Dendritic cell treated with granulocyte-macrophage colony-stimulating factor and Interleukin-4, amounts not matched to agents 40 ng/mL and 50 ng/mL, for 4 days (primary cell): ENCODE results near the gene PIGC.
"Not testable (repeated sequence)": the region's sequence is repeated elsewhere in the genome, so short reads cannot be mapped to it uniquely, and the experiment has no call there.

Experiments used
- H3K27ac Mint-ChIP-seq: one replicate; pipeline ENCODE4 v1.8.0; 2022; ENCODE audit warnings: mild to moderate bottlenecking, mixed read lengths
- H3K27me3 Mint-ChIP-seq: one replicate; pipeline ENCODE4 v1.8.0; 2022; ENCODE audit warnings: mild to moderate bottlenecking, mixed read lengths
- H3K36me3 Mint-ChIP-seq: one replicate; pipeline ENCODE4 v1.8.0; 2022; ENCODE audit warnings: low read depth, mixed read lengths
- H3K4me1 Mint-ChIP-seq: one replicate; pipeline ENCODE4 v1.8.0; 2022; ENCODE audit warnings: low read depth, mixed read lengths
- H3K4me3 Mint-ChIP-seq: one replicate; pipeline ENCODE4 v1.8.0; 2022; ENCODE audit warnings: mild to moderate bottlenecking, moderate library complexity, mixed read lengths
- H3K9me3 Mint-ChIP-seq: one replicate; pipeline ENCODE4 v1.8.0; 2022; ENCODE audit warnings: mixed read lengths
- intact Hi-C: fragments of 100-400 bp; cut with micrococcal nuclease; formaldehyde crosslinking; loops from one replicate; pipeline ENCODE4 v1.15.0; 2022

The PIGC gene

GRCh38 chr1:172437183-172437582 lies 6.7 kb downstream of the PIGC start:
- H3K9me3 Mint-ChIP-seq, H3K27ac Mint-ChIP-seq, intact Hi-C loops, H3K4me3 Mint-ChIP-seq, H3K27me3 Mint-ChIP-seq: not testable (repeated sequence)
- peaks cover 19% of the 10 kb centered on the region for H3K4me1 Mint-ChIP-seq
- H3K36me3 Mint-ChIP-seq: peaks cover 12% of the 10 kb centered on the region

DNA sequence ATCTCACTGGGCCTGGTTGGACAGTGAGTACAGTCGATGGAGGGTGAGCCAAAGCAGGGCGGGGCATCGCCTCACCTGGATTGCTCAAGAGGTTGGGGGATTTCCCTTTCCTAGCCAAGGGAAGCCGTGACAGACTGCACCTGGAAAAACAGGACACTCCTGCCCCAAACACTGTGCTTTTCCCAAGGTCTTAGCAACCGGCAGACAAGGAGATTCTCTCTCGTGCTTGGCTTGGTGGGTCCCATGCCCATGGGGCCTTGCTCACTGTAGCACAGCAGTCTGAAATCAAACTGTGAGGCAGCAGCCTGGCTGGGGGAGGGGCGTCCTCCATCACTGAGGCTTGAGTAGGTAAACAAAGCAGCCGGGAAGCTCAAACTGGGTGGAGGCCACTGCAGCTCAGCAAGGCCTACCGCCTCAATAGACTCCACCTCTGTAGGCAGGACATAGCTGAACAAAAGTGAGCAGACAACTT lies 12.1 kb downstream of the PIGC start:
- intact Hi-C loops: no loop called here
- Mint-ChIP-seq H3K9me3 (no peaks in the 10 kb centered on the region), H3K27ac (no peak overlapping the region)

GRCh38 chr1:172431204-172431603 lies 12.7 kb downstream of the PIGC start:
- Mint-ChIP-seq H3K27ac (no peak overlapping the region), H3K4me1 (no peaks in the 10 kb centered on the region), H3K9me3 (no peaks in the 10 kb centered on the region), H3K36me3 (no peaks in the 10 kb centered on the region), H3K27me3 (no peaks in the 10 kb centered on the region), H3K4me3 (no peak overlapping the region)
- intact Hi-C loops: no loop called here

More for the DNA sequence above, 12.1 kb downstream of the PIGC start:
- Mint-ChIP-seq H3K4me1 (no peaks in the 10 kb centered on the region), H3K4me3 (no peak overlapping the region), H3K36me3 (no peaks in the 10 kb centered on the region), H3K27me3 (no peaks in the 10 kb centered on the region)

DNA sequence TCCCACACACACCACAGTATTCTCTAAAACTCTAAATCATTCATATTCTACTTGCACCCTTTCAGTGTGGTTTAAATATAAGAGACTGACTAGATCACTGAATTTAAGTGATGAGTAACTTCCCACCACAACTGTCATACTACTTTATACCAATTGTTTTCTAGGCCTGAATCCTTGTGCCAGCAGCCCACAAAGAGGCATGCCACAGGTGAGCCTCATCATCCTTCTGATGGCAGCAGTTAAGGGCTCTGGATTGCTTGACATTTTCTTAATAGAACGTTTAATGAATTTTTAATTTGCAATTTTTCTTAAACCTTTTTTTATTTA lies 13.8 kb downstream of the PIGC start:
- intact Hi-C loops: no loop called here
- Mint-ChIP-seq H3K4me3 (no peak overlapping the region), H3K27me3 (no peaks in the 10 kb centered on the region), H3K36me3 (no peaks in the 10 kb centered on the region), H3K4me1 (no peaks in the 10 kb centered on the region), H3K27ac (no peak overlapping the region), H3K9me3 (no peaks in the 10 kb centered on the region)

DNA sequence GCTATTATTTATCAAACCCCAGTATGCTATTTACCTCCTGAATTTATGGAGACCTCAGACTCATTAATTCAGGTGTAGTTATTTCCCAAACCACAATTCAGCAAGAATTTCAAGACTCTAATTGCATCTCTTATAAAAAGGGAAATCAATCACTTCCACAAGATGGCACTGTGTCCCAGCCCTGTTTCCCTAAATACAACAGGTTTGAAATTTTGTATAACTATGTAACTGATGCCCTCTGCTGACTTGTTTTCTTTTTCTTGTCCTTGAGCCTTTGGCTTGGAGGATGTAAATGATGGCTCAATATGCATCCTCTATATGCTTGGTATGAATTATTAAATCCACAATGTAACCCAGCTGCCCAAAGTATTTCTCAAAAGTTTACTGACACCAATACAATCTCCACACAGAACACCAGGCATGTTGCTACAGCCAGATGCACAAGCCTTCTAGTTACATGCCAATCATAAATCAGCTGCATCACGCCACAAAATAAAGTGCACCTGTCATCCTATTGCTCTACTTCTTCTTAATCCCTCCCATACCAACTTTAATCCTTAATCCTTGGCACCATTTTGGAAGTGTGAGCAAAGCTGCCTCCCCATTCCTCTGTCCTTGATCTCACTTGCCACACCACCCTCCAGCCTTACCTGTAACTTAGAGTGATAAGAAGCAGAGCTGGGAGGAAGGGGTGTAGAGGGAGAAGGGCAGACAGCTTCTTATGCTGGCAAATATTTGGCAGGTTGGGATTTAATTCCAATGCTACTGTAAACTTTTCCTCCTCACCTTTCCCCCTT lies 14.3 kb downstream of the PIGC start:
- H3K36me3 Mint-ChIP-seq: no peaks in the 10 kb centered on the region
- H3K4me1 Mint-ChIP-seq: no peaks in the 10 kb centered on the region
- H3K27me3 Mint-ChIP-seq: no peaks in the 10 kb centered on the region
- no peaks in the 10 kb centered on the region for H3K9me3 Mint-ChIP-seq
- H3K4me3 Mint-ChIP-seq: no peak overlapping the region
- intact Hi-C loops: loop anchor here (5.0 kb wide), 1 partner anchor 427 kb away; no protein-coding TSS in a partner anchor
- H3K27ac Mint-ChIP-seq: no peak overlapping the region

GRCh38 chr1:172427191-172427590 lies 16.7 kb downstream of the PIGC start:
- Mint-ChIP-seq H3K4me1 (no peaks in the 10 kb centered on the region), H3K4me3 (no peak overlapping the region), H3K36me3 (no peaks in the 10 kb centered on the region), H3K9me3 (no peaks in the 10 kb centered on the region), H3K27me3 (no peaks in the 10 kb centered on the region), H3K27ac (no peak overlapping the region)
- intact Hi-C loops: loop anchor here (5.0 kb wide), 1 partner anchor 425 kb away; no protein-coding TSS in a partner anchor

- H3K4me3 Mint-ChIP-seq: no peak overlapping the region
- intact Hi-C loops: loop anchor here (5.0 kb wide), 1 partner anchor 423 kb away; no protein-coding TSS in a partner anchor
- H3K4me1 Mint-ChIP-seq: no peaks in the 10 kb centered on the region
- H3K36me3 Mint-ChIP-seq: no peaks in the 10 kb centered on the region
- no peaks in the 10 kb centered on the region for H3K27me3 Mint-ChIP-seq
- H3K9me3 Mint-ChIP-seq: no peaks in the 10 kb centered on the region
- no peak overlapping the region for H3K27ac Mint-ChIP-seq
Measured at GRCh38 chr1:172425339-172425738, 18.5 kb downstream of the PIGC start.

GRCh38 chr1:172423336-172423735 lies 20.5 kb downstream of the PIGC start:
- no peaks in the 10 kb centered on the region for H3K36me3 Mint-ChIP-seq
- H3K27me3 Mint-ChIP-seq: no peaks in the 10 kb centered on the region
- H3K9me3 Mint-ChIP-seq: no peaks in the 10 kb centered on the region
- H3K27ac Mint-ChIP-seq: no peak overlapping the region
- H3K4me1 Mint-ChIP-seq: no peaks in the 10 kb centered on the region
- no peak overlapping the region for H3K4me3 Mint-ChIP-seq
- intact Hi-C loops: no loop called here

DNA sequence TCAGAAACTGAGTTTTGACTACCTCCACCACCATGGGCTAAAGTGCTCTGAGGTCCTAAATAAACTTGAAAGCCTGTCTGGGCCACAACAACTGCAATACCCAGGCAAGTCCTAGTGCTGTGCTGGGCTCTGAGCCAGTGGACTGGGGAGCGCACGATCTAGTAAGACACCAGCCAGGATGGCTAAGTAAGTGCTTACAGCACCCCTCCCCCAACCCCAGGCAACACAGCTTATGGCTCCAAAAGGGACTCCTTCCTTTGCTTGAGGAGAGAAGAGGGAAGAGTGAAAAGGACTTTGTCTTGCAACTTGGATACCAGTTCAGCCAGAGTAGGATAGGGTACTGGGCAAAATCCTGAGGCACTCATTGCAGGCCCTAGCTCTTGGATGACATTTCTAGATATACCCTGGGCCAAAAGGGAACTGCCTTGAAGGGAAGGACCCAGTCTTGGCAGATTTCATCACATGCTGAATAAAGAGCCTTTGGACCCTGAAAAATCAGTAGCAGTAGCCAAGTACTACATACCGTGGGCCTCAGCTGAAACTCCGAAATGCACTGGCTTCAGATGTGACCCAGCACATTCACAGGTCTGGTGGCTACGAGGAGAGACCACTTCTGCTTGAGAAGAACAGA lies 21.8 kb downstream of the PIGC start:
- Mint-ChIP-seq H3K27me3 (no peaks in the 10 kb centered on the region), H3K4me3 (no peak overlapping the region), H3K27ac (no peak overlapping the region), H3K36me3 (no peaks in the 10 kb centered on the region), H3K9me3 (no peaks in the 10 kb centered on the region), H3K4me1 (no peaks in the 10 kb centered on the region)
- intact Hi-C loops: no loop called here

GRCh38 chr1:172420385-172420784 lies 23.5 kb downstream of the PIGC start, which contains the start of gene C1orf105:
Gene C1orf105 (plus strand): TSS chr1:172420685. CDS start chr1:172420886, 201 bp downstream.
- no peaks in the 10 kb centered on the region for H3K4me1 Mint-ChIP-seq
- H3K27me3 Mint-ChIP-seq: no peaks in the 10 kb centered on the region
- intact Hi-C loops: no loop called here
- H3K27ac Mint-ChIP-seq: no peak within 1 kb of the TSS
- H3K4me3 Mint-ChIP-seq: no peak within 1 kb of the TSS
- H3K9me3 Mint-ChIP-seq: no peaks in the 10 kb centered on the region
- H3K36me3 Mint-ChIP-seq: no peaks in the 10 kb centered on the region

- no peak overlapping the region for H3K27ac Mint-ChIP-seq
- no peak overlapping the region for H3K4me3 Mint-ChIP-seq
- H3K27me3 Mint-ChIP-seq: no peaks in the 10 kb centered on the region
- H3K9me3 Mint-ChIP-seq: no peaks in the 10 kb centered on the region
- H3K36me3 Mint-ChIP-seq: no peaks in the 10 kb centered on the region
- intact Hi-C loops: no loop called here
- H3K4me1 Mint-ChIP-seq: no peaks in the 10 kb centered on the region
Measured at GRCh38 chr1:172417557-172417956, 26.3 kb downstream of the PIGC start.

GRCh38 chr1:172416496-172417035 lies 27.3 kb downstream of the PIGC start:
- Mint-ChIP-seq H3K9me3 (no peaks in the 10 kb centered on the region), H3K4me1 (no peaks in the 10 kb centered on the region), H3K4me3 (no peak overlapping the region), H3K27ac (no peak overlapping the region), H3K27me3 (no peaks in the 10 kb centered on the region), H3K36me3 (no peaks in the 10 kb centered on the region)
- intact Hi-C loops: no loop called here

DNA sequence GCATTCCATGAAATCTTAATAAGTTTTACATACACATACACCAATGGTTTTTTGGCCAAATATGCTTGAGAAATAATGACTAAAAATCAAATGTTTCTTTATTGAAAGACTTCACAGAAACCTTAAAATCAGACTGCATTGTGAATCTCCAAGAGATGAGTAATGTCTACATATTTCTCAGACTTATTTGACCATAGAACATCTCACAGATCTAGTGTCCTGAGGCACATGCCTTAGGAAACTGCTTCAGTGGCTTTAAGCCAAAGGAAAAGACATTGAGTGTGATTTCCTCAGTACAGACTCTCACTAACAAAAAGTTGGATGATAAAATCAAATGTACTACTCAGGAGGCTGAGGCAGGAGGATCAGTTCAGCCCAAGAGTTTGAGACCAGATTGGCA lies 29.5 kb downstream of the PIGC start:
- H3K4me1 Mint-ChIP-seq: no peaks in the 10 kb centered on the region
- no peaks in the 10 kb centered on the region for H3K27me3 Mint-ChIP-seq

GRCh38 chr1:172411791-172412338 lies 32.0 kb downstream of the PIGC start:
- no peaks in the 10 kb centered on the region for H3K27me3 Mint-ChIP-seq

More for the DNA sequence above, 29.5 kb downstream of the PIGC start:
- intact Hi-C loops: no loop called here
- H3K4me3 Mint-ChIP-seq: no peak overlapping the region
- H3K9me3 Mint-ChIP-seq: no peaks in the 10 kb centered on the region
- H3K27ac Mint-ChIP-seq: no peak overlapping the region
- no peaks in the 10 kb centered on the region for H3K36me3 Mint-ChIP-seq

More at GRCh38 chr1:172411791-172412338, 32.0 kb downstream of the PIGC start:
- Mint-ChIP-seq H3K9me3 (no peaks in the 10 kb centered on the region), H3K36me3 (no peaks in the 10 kb centered on the region), H3K4me3 (no peak overlapping the region), H3K27ac (no peak overlapping the region), H3K4me1 (no peaks in the 10 kb centered on the region)
- intact Hi-C loops: no loop called here
